Activated naive CD4-positive, alpha-beta T cell treated with anti-CD3 and anti-CD28 coated beads, Interleukin-2, amount 50 U/mL, for 16 hours (primary cell): ENCODE data around the gene ABRACL.
"Not testable (repeated sequence)": the region's sequence is repeated elsewhere in the genome, so short reads cannot be mapped to it uniquely, and the experiment has no call there.

Experiments
- DNase-seq: peaks from one replicate; pipeline ENCODE4 v3.0.0-alpha.2; 2020

ABRACL gene

DNA sequence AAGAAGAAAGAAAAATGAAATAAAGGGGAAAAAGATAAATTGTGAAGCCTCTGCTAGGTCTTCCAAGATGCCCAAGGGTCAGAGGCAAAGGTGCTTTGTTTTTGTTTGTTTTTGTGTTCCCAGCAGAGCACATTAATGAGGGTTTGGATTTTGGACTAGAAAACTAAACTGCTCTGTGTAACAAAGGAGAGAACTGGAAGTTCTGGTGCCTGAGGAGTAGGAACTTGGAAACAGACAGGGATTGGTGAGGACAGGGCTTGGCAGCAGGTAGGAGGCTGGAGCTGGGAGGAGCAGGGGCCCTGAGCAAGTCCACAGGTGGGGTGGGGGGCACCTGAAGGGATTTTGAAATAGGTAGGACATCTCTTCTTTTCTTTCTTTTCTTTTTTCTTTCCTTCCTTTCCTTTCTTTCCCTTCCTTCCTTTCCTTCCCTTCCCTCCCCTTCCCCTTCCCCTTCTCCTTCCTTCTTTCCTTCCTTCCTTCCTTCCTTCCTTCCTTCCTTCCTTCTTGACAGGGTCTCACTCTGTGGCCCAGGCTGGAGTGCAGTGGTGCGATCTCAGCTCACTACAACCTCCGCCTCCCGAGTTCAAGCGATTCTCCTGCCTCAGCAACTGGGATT lies 15.3 kb upstream of the ABRACL start:
- DNase-seq, result no peak

DNA sequence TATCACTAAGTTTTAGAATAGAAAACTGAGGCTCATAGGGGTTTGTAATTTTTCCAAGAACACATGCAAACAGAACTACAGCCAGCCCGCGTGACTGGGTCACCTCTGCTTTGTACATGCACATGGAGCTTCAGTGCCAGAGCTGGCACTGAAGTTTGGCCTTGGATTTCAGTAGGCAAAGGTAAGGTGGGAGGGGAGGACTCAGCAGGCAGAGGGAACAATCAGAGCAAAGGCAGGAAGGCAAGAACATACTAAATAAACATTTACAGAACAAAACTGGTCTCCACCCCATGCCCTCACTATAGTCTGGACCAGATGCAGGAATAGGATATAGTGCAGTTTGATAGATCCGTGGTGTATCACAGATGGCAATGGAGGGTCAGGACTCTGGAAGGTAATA lies 13.6 kb upstream of the ABRACL start:
- no peak for DNase-seq

DNA sequence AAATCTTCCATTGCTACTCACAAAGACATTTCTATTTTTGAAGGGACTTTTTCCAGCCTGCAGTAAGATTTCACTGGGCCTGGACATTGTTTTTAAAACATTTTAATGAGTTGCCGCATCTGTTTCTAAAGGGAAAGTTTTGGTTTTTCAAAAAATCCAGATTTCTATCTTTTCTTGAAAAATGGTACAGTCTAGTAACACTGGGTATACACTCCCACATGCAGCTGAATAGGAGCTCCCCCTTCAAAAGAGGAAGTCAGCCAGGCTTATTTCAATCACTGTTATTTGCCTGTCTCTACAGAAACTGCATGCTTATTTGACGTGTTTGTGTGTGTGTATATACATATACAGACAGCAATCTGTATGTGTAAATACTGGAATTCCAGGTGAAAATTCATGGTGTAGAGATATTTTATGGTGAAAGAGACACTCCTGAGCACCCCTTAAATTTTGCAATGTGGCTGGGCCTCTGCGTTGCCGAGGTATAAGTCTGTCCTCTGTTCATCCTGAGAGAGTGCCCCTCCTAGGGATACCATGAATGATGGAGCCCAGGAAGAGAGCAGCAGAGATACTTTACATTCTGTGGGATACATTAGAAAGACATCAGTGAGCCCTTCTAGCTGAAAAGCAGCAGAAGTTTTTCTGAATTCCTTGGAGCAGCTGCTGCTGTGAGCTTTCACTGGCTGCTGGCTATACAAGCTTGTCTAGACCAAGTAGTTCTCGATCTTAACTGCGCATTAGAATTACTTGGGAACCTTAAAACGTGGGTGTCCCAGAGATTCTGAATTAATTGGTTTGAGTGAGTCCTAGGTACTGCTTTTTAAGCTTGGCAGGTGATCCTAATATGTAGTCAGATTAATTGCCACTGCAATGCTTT lies 12.0 kb upstream of the ABRACL start:
- no peak for DNase-seq

DNA sequence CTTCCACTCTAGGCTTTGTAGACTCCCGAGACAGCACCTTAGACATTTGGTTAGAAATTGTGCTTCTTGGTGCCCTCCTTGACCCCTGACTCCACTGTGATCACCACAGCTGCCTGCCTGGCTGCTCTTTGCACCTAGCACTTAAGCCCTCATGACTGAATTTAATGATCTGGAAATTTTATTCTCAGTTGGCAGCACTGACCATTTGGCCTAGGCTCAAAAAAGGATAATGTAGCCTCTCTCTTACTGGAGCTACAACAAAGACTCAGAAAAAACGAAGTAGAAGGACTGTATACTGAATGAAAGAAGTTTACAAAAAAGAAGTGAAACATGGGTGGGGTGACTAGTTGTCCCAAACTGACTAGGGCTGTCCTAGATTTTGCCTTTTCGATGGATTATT lies 11.3 kb upstream of the ABRACL start:
- no peak for DNase-seq

DNA sequence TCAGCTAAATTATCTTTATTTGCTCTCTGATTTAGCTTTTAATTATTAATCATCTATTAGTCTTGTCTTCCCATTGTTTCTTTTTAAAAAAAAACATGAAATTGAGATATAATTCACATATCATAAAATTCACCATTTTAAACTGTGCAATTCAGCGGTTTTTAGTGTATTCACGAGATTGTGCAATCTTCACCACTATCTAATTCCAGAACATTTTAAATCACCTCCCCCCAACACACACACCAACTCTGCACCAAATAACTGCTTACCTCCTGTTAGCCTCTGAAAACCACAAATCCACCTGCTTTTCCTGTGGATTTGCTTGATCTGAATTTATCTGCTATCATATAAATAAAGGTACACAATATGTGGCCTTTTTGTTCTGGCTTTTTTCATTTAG lies 8.8 kb upstream of the ABRACL start:
- DNase-seq, result no peak

DNA sequence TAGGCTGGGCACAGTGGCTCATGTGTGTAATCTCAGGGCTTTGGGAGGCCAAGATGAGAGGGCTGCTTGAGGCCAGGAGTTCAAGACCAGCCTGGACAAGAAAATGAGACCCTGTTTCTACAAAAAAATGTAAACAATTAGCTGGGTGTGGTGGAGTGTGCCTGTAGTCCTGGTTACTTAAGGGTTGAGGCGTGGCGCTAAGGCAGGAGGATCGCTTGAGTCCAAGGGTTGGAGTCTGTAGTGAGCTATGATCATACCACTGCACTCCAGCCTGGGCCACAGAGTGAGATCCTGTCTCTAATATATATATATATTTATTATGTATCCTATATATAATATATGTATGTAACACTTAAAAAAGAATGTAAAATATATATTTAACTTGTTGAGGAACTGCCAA lies 7.9 kb upstream of the ABRACL start:
- no peak for DNase-seq

DNA sequence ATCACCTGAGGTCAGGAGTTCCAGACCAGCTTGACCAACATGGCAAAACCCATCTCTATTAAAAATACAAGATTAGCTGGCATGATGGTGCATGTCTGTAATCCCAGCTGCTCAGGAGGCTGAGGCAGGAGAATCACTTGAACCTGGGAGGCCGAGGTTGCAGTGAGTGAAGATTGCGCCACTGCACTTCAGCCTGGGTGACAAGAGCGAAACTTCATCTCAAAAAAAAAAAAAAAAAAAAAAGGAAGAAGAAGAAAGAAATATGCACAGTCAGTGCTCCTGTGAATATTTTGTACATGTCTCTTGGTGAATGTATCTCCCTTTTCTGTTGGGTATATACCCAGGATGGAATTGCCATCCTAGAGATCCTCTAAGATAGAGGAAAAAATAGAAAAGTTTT lies 3.1 kb upstream of the ABRACL start:
- not testable (repeated sequence) for DNase-seq

DNA sequence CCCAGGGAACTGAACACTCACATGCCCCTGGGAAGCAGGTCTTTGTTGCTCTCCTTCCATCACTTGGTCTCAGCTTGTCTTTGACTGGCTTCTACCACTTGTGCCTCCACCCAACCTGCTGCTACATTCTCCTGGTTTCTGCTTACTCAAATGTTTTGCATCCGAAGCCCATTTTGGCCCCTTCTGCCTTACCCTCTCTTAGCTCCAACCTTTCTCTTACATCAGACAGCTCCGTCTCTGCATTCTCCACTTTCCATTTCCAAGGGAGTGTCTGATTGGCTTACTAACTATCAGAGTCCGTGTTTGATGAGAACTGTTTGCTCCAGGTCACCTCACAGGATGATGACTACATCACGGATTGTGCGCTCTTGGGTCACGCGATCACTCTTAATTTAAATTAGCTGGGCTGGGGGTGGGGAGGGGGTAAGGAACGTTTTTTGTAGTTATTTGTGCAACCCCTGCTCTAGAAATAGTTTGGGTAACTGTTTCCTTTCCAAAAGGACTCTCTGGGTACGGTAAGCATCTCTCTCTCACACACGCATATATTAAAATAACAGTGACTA lies 844 bp upstream of the ABRACL start:
- DNase-seq, result peak; percentile 68

DNA sequence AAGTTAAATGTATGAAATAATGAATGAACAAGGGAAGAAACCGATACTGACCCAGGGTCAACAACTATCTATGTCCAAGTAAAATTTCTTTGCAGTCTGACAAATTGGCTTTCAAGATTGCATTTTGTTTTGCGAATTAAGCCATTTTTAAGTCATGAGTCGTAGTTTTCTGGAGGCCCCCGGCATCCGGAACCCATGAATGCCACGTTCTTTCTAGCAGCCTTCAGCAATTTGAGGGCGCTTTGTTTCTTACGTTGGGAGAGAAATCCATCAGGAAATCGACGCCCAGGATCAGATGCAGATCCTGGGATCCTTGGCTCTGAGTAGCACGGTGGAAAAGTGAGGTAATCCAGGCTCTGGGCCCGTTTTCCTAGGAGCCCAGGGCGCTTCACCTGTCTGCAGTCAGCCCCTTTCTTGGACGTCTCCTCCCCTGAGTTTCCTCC lies 309 bp upstream of the ABRACL start:
- DNase-seq, result no peak

DNA sequence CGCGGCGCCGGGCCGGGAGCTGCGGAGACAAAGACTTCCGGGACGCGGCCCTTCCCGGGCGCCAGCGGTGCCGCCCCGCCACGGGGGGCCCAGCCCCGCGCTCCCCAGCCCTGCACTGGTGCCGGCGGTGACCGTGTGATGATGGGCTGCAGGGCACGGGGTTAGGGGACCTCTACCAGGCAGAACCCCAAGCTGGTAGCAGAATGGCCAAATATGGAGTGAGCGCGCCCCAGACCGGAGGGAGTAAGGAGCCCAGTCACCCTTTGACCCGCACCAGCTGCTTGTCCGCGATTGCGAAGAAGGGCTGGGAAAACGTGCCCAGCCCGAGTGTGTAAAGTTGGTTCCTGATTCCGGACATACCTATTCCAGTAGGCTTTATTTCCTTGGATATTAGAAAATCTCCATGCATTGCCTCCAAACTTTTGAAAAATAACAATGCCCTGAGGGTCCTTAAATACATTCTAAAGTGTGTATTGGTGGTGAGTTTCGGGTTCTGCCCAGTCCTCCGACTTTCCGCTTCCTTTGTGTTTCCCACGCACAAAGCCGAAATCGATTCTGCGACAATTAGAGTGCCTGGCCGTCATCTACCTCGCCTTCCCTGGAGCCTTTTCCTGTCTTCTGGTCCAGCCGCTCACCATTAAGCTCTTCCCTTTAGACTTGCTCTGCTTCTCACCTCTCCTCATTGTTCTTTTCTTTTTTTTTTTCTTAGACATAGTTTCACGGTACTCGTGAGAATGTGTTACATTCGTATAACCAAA lies 1.1 kb downstream of the ABRACL start:
- no peak for DNase-seq

DNA sequence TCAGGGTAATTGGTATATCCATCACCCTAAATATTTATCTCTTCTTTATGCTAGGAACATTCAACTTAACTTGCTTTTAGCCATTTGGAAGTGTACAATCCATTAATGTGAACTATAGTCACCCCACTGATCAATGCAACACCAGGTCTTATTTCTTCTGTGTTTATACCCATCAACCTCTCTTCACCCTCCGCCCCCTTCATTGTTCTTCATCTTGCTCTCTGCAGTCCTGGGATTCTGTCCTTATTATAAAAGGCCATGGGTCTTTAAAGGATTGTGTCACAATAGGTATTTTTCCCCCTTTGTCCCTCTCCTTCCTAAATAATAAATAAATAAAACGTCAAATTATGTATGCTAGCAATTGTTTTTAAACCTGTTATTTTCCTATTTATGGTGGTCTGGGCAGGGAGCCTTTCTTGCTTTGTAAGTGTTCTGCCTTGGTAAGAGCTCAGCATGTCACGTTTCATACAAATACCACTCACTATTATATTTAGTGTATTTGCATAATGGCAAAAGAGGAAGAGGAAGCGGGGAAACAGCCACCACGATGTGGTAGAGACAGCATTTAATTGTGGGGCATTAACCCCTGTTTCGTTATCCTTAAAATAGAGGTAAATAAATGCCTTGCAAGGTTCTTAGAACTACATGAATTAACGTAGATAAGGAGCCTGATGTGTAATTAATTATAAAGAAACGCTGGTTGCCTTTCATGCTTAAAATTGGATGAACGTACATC lies 1.9 kb downstream of the ABRACL start:
- DNase-seq, result no peak

DNA sequence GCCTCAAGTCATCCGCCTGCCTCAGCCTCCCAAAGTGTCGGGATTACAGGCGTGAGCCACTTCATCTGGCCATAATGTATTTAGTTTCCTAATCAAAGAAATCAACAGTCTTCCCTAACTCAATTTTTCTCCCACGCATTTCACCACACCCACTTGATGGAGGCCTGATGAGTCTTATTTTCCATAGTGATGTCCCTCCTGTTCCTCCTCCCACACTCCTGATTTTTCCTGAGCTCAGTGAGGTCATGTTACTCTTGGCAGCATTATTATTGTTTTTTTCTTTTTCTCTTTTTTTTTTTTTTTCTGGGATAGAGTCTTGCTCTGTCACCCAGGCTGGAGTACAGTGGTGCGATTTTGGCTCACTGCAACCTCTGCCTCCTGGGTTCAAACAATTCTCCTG lies 8.9 kb downstream of the ABRACL start:
- no peak for DNase-seq

DNA sequence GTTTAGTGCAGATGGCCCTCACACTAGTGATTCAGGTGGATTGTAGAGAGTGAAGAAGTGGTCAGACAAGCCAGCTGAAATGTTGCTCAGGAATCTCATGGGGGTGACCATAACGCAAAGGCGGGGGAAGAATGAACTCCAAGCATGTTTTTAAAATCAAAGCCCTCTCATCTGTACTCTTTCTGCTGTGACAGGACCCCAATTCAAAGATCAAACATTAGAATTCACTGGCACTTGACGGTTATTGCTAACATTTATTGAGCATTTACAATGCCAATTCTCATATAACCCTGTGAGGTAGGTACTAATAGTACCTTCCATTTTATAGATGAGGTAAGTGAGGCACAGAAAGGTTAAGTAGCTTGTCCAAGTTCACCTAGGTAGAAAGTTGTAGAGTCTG lies 15.7 kb downstream of the ABRACL start:
- DNase-seq, result no peak

DNA sequence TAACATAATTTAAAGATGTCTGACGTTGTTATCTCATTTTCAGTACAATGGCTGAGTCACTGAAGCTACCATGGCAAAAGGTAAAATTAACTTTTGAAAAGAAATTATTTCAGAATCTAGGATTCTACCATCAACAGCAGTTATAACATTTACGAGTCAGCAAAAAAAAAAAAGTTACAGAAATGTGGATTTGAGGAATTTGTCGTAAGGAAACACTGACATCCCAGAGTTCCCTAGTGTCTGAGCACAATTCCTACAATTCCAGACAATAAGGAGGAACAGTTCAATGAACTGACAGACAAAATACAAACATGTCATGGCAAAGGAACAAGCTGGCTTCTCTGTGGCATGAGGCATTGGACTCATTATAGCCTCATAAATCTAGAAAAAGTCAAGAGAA lies 19.1 kb downstream of the ABRACL start:
- DNase-seq, result no peak

DNA sequence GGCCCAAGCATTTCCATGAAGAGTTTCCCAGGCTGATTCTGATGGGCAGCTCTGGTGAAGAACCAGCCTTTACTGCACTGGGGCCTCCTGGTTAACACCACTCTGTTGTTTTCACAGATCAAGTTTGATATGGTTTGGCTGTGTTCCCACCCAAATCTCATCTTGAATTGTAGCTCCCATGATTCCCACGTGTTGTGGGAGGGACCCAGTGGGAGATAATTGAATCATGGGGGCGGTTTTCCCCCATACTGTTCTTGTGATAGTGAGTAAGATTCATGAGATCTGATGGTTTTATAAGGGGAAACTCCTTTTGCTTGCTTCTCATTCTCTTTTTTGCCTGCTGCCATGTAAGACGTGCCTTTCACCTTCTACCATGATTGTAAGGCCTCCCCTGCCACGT lies 20.4 kb downstream of the ABRACL start:
- not testable (repeated sequence) for DNase-seq

DNA sequence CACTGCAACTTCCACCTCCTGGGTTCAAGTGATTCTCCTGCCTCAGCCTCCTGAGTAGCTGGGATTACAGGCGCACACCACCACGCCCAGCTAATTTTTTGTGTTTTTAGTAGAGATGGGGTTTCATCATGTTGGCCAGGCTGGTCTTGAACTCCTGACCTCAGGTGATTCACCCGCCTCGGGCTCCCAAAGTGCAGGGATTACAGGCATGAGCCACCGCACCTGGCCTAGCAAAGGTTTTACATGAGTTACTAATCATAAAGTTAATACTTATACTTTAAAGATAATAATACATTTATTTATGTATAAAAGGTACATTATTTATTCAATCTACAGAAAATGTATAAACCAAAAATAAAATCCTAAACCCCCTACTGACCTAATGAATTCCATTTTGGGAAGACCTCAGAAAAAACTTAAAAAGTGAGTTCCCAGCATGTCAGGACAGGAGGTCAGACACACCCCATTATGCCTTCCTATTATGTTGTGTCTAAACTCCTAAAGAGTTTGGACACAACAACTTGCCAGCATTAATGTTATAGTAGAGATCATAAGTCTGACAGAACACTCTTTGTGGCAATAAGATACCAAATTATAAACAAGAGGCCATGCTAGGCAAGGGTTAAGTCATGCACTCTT lies 21.7 kb downstream of the ABRACL start:
- not testable (repeated sequence) for DNase-seq

DNA sequence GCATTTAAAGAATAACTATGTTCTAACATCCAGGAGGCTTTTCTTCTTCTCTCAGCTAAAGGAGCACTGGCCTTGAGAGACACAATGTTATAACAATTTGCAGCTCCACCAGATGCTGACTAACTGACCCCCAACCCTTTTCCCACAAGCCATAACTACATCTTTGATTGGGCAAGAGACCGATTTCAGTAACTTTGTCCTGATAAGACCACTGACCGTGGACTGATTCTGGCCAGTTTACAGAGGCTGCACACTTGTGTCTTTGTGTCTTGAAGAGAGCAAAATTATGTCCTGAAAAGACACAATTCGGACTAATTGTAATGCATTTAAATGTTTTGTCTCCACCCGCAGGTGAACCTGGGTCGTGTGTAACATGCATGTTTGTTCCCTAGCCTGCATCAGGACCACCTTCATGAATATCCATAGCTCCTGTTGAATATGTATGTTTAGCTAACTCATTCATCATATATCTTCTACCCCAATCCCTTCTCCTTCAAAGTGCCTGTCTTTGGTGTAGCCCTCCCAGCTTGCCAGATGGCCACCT lies 22.3 kb downstream of the ABRACL start:
- DNase-seq, result no peak

DNA sequence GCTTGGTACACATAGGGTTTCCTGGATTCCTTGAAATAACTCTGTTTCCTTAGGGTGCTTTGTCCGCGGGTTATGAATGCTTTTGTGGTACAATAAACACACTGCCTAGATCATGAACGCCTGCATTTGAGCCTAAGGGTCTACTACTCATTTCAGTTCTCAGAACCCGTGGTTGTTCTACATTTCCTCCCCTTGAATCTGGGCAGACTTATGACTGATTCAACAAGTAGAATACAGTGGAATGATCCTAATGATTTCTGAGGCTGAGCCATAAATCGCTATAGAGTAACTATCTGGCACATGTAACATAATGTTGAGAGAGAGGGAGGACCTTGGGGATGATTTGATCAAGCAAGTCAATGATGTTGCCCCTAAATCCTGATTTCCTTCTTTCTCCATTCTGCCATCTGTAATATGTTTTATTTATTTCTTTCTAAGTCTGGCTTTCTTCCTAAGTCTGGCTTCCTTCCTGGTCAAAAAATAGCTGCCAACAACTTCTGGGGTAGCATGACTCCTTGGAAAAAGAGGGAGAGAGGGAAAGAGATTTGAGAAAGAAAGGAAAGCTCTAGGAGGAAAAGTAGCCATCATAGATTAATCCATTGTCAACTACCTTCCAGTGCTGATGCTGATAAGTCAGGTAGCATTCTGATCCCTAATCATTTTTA lies 23.0 kb downstream of the ABRACL start:
- DNase-seq, result no peak

DNA sequence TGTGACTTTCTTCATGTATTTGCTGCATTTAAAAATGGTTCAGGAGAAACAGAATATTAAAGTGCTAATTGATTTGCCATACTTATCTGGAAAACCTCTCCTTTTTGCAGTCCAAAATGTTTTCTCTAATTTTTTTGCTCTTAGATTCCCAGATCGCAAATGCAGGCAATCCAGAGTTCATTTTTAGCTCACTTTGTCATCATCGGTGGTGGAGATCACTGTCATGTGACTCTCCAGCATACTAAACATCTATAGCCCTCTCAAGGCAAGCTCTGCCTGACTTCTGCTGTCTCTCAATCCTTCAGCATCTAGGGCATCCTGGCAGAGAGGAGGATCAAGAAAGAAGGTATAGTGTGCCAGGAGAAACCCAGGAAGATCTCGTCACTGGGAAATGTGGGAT lies 24.8 kb downstream of the ABRACL start:
- no peak for DNase-seq

DNA sequence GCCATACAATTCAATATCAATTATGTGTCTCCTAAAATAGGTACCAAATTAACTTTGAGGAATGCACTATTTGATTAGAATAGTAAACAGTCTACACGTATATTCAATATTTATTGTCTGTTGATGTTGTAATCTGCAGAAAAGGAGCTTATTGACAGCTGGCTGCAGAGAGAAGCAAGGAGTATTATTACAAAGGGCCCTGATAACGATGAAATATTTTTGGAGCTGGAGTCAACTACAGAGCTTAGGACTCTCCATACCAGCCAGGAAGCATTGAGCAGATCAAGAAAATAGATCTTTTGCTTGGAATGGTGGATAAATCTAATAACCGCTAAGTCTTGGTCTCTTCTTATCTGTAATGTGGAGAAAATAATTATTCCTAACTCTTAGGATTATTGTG lies 25.5 kb downstream of the ABRACL start:
- DNase-seq, result no peak

DNA sequence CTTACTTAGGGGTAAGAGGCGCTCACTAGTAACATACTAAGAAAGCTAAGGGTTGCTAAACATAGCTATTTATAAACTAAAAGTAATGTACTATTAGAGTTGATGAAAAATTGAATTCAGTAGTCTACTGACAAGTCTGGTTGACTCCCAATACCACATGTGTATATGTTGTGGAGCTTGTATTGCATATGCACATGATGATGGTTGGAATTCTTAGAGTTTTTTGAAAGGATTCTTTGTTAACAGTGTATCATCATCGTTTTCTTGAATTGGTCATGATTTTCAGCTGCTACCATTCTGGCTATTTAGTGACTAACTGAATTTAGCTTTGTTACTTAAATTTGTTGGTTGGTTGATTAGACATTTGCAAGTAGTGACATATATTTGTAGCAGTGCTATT lies 27.2 kb downstream of the ABRACL start:
- DNase-seq, result no peak
